A549 (cell line): ENCODE measurements around the gene ABCC2. TPM values are rescaled to one million over a fixed set of nuclear protein-coding genes. Genes with fewer than 3 reads are reported as not detected.

Source experiments
- ATAC-seq, 2 experiments: fragments of 200-7000 bp in 1 of 2; fragments of >200 bp in 1 of 2; cut with Nextera tagmentation in 1 of 2; cut with Tn5 transposase in 1 of 2; 3 replicates each; pipeline versions ENCODE4 v1.8.0 to v1.9.1; 2018 to 2020; ENCODE audit warnings: mild to moderate bottlenecking in 1 of 2, moderate library complexity in 1 of 2
- CTCF ChIA-PET: fragments of 300-600 bp; sonication (Branson Sonifier 250); formaldehyde crosslinking; extraction: SDS; loops from one replicate; lab custom pipeline; 2021; ENCODE audit warnings: antibody characterized with exemption, inconsistent platforms; lab: Yijun Ruan, JAX
- POLR2A ChIA-PET: fragments of 350-600 bp; formaldehyde crosslinking; extraction: SDS; loops from one replicate; lab custom pipeline; 2021; ENCODE audit warnings: antibody characterized with exemption, inconsistent platforms; lab: Yijun Ruan, JAX
- DNase-seq, 2 experiments: peaks; one replicate each; pipeline versions ENCODE4 v3.0.0 to v3.0.0-alpha.2; 2011 to 2016; ENCODE audit warnings: low read depth in 1 of 2, low spot score in 1 of 2
- FAIRE-seq: peaks from 2 replicates; lab custom pipeline; 2011; peaks lifted over from hg19 to GRCh38; lab: Jason Lieb, UNC
- H3K27ac ChIP-seq, 2 experiments: fragments of >200 bp; sonication (Bioruptor Twin); formaldehyde crosslinking; 3 replicates each; pipeline ENCODE4 v1.5.1; 2016 to 2017
- H3K4me1 ChIP-seq: fragments of >200 bp; sonication (Bioruptor Twin); formaldehyde crosslinking; 3 replicates; pipeline ENCODE4 v1.6.1; 2016
- H3K4me2 ChIP-seq: fragments of >200 bp; sonication (Bioruptor Twin); formaldehyde crosslinking; 3 replicates; pipeline ENCODE4 v1.6.1; 2016
- H3K4me3 ChIP-seq: fragments of >200 bp; sonication (Bioruptor Twin); formaldehyde crosslinking; 3 replicates; pipeline ENCODE4 v1.5.1; 2016
- H3K9me3 ChIP-seq: fragments of >200 bp; sonication (Bioruptor Twin); formaldehyde crosslinking; 3 replicates; pipeline ENCODE4 v1.6.1; 2016
- ATOH8 ChIP-seq: fragments of 250-450 bp; sonication (Bioruptor Pico); IDR thresholded peaks from 2 replicates; pipeline ENCODE4 v1.5.0; 2020; ENCODE audit warnings: low read depth, mild to moderate bottlenecking, moderate library complexity
- BCL3 ChIP-seq: fragments of >200 bp; sonication (Bioruptor Twin); formaldehyde crosslinking; IDR thresholded peaks from 3 replicates; pipeline ENCODE4 v1.6.1; 2016
- CBX8 ChIP-seq: fragments of 200-600 bp; sonication (generic); IDR thresholded peaks from 2 replicates; pipeline ENCODE4 v1.6.1; 2016
- CEBPB ChIP-seq, 2 experiments: fragments of >200 bp in 1 of 2; sonication (Bioruptor Twin) in 1 of 2; formaldehyde crosslinking in 1 of 2; IDR thresholded peaks; 2 replicates each; pipeline ENCODE4 v1.6.1; 2012 to 2016
- CHD4 ChIP-seq: fragments of 200-600 bp; sonication (generic); IDR thresholded peaks from 2 replicates; pipeline ENCODE4 v1.6.1; 2016; ENCODE audit warnings: antibody characterized with exemption, mild to moderate bottlenecking, borderline replicate concordance
- CTCF ChIP-seq: fragments of >200 bp; sonication (Bioruptor Twin); formaldehyde crosslinking; IDR thresholded peaks from 3 replicates; pipeline ENCODE4 v1.5.1; 2016
- EHF ChIP-seq: fragments of 250-450 bp; sonication (Bioruptor Pico); IDR thresholded peaks from 2 replicates; pipeline ENCODE4 v1.5.0; 2020; ENCODE audit warnings: mild to moderate bottlenecking
- EP300 ChIP-seq, 2 experiments: fragments of >200 bp; sonication (Bioruptor Twin); formaldehyde crosslinking; IDR thresholded peaks; 2 replicates in 1 of 2; 3 replicates in 1 of 2; pipeline ENCODE4 v1.6.1; 2016 to 2017
- GATA3 ChIP-seq: IDR thresholded peaks from 2 replicates; pipeline ENCODE4 v1.6.1; 2012; ENCODE audit warnings: borderline replicate concordance
- HDAC2 ChIP-seq: fragments of 200-600 bp; sonication (generic); IDR thresholded peaks from 2 replicates; pipeline ENCODE4 v1.6.1; 2016
- JUN ChIP-seq, 2 experiments: fragments of >200 bp; sonication (Bioruptor Twin); formaldehyde crosslinking; IDR thresholded peaks; 2 replicates in 1 of 2; 3 replicates in 1 of 2; pipeline ENCODE4 v1.6.1; 2016 to 2017
- JUNB ChIP-seq: fragments of >200 bp; sonication (Bioruptor Twin); formaldehyde crosslinking; IDR thresholded peaks from 2 replicates; pipeline ENCODE4 v1.6.1; 2016
- KDM1A ChIP-seq: fragments of 200-600 bp; sonication (generic); IDR thresholded peaks from 2 replicates; pipeline ENCODE4 v1.6.1; 2016; ENCODE audit warnings: low read depth, mild to moderate bottlenecking
- KDM5A ChIP-seq: fragments of 200-600 bp; sonication (generic); IDR thresholded peaks from 2 replicates; pipeline ENCODE4 v1.6.1; 2016; ENCODE audit warnings: antibody characterized with exemption, mild to moderate bottlenecking
- MAFK ChIP-seq: fragments of 450-650 bp; IDR thresholded peaks from 2 replicates; pipeline ENCODE4 v1.6.1; 2014; ENCODE audit not compliant: partially characterized antibody
- MAX ChIP-seq: IDR thresholded peaks from 2 replicates; pipeline ENCODE4 v1.6.1; 2012
- MAZ ChIP-seq: fragments of 150-350 bp; IDR thresholded peaks from 2 replicates; pipeline ENCODE4 v1.6.1; 2014; ENCODE audit warnings: antibody characterized with exemption, low read depth, low read length, borderline replicate concordance
- NPAS2 ChIP-seq: fragments of 250-450 bp; sonication (Bioruptor Pico); IDR thresholded peaks from 2 replicates; pipeline ENCODE4 v1.8.0; 2022; ENCODE audit warnings: mild to moderate bottlenecking, moderate library complexity, borderline replicate concordance
- NR3C1 ChIP-seq: fragments of >200 bp; sonication (Bioruptor Twin); formaldehyde crosslinking; IDR thresholded peaks from 3 replicates; pipeline ENCODE4 v1.6.1; 2017
- PHF8 ChIP-seq: fragments of 200-600 bp; sonication (generic); IDR thresholded peaks from 2 replicates; pipeline ENCODE4 v1.6.1; 2016; ENCODE audit warnings: low read depth, mild to moderate bottlenecking, antibody characterized with exemption, moderate library complexity, borderline replicate concordance
- POLR2A ChIP-seq: IDR thresholded peaks from 2 replicates; pipeline ENCODE4 v1.6.1; 2012; ENCODE audit warnings: mild to moderate bottlenecking, low read length
- RAD21 ChIP-seq, 2 experiments: fragments of >200 bp in 1 of 2; sonication (Bioruptor Twin) in 1 of 2; formaldehyde crosslinking in 1 of 2; IDR thresholded peaks in 1 of 2; conservative IDR thresholded peaks in 1 of 2; 2 replicates in 1 of 2; 3 replicates in 1 of 2; pipeline ENCODE4 v1.6.1; 2012 to 2018; ENCODE audit warnings: inconsistent platforms in 1 of 2
- RCOR1 ChIP-seq: fragments of 150-350 bp; IDR thresholded peaks from 2 replicates; pipeline ENCODE4 v1.6.1; 2014; ENCODE audit warnings: antibody characterized with exemption, low read length, low read depth
- RFX5 ChIP-seq: fragments of 450-650 bp; IDR thresholded peaks from 2 replicates; pipeline ENCODE4 v1.7.1; 2014; ENCODE audit warnings: antibody characterized with exemption, mild to moderate bottlenecking, moderate library complexity
- RNF2 ChIP-seq: fragments of 200-600 bp; sonication (generic); IDR thresholded peaks from 2 replicates; pipeline ENCODE4 v1.6.1; 2016; ENCODE audit warnings: low read depth, mild to moderate bottlenecking, antibody characterized with exemption, moderate library complexity, borderline replicate concordance
- SMC3 ChIP-seq: fragments of >200 bp; sonication (Bioruptor Twin); formaldehyde crosslinking; IDR thresholded peaks from 3 replicates; pipeline ENCODE4 v1.6.1; 2018; ENCODE audit warnings: inconsistent platforms
- TFCP2L1 ChIP-seq: fragments of 250-450 bp; sonication (Bioruptor Pico); IDR thresholded peaks from 2 replicates; pipeline ENCODE4 v1.5.0; 2021; ENCODE audit warnings: mild to moderate bottlenecking
- TP53 ChIP-seq: fragments of 250-450 bp; sonication (Bioruptor Pico); IDR thresholded peaks from 2 replicates; pipeline ENCODE4 v1.5.0; 2021; ENCODE audit warnings: mild to moderate bottlenecking, moderate library complexity
- USF2 ChIP-seq: fragments of 450-650 bp; IDR thresholded peaks from 2 replicates; pipeline ENCODE4 v1.6.1; 2014; ENCODE audit warnings: antibody characterized with exemption
- ZSCAN20 ChIP-seq: fragments of 250-450 bp; sonication (Bioruptor Pico); IDR thresholded peaks from 2 replicates; pipeline ENCODE4 v1.8.0; 2022; ENCODE audit warnings: mild to moderate bottlenecking, moderate library complexity
- WGBS: methylation state at CpG from one replicate; pipeline ENCODE4 v1.1.6; 2017; ENCODE audit errors: missing lambda C conversion rate; 5-methylcytosine and 5-hydroxymethylcytosine counted together
- polyA plus RNA-seq, 4 experiments: library from polyadenylated mRNA; depleted of rRNA in 3 of 4; stranded (reverse); fragments of >200 nt; fragmentation: RNase III in 1 of 4; extraction: RNeasy Plus Mini Kit Qiagen cat#74134 plus additional on column Dnase treatment in 1 of 4; gene quantifications; 2 replicates in 3 of 4; 3 replicates in 1 of 4; pipeline ENCODE4 v1.2.3, GENCODE V29; 2011 to 2017

Gene ABCC2
- polyA plus RNA-seq, 2 of the 4 experiments (the other 2 are of a cell fraction): 192 to 369 TPM

GRCh38 chr10:99828464-99828863 lies 46.0 kb downstream of the ABCC2 start:
- peak; percentile 28 for FAIRE-seq
- DNase-seq: no peak
- no peak overlapping the region for H3K27ac ChIP-seq
- ATAC-seq: no peak; a peak in 1 of 6 replicates
- no peak for TF ChIP-seq MAZ
- no peak for TF ChIP-seq TP53 (CRISPR knock-in tag)
- TF ChIP-seq PHF8: no peak
- TF ChIP-seq USF2: no peak
- peak; percentile 8 for TF ChIP-seq MAFK
- TF ChIP-seq, all 56 proteins: peak for 1
- WGBS: 95% methylated on average over 2 of the region's 2 CpGs
- Histone ChIP-seq H3K9me3 (no peaks in the 10 kb centered on the region), H3K4me1 (peaks cover 35% of the 10 kb centered on the region), H3K4me3 (no peak overlapping the region), H3K4me2 (no peak overlapping the region)
- ChIA-PET POLR2A (no interaction called here), CTCF (interaction anchor here (0.7 to 3.8 kb wide), 2 partner anchors 18 to 605 kb away, joined by 4 to 20 read pairs; no protein-coding TSS in a partner anchor)

GRCh38 chr10:99832439-99832838 lies 50.0 kb downstream of the ABCC2 start:
- TF ChIP-seq POLR2A (no peak), CHD4 (no peak), NPAS2 (no peak), EHF (CRISPR knock-in tag) (no peak), HDAC2 (no peak), RNF2 (no peak)
- no peak for DNase-seq

GRCh38 chr10:99834410-99834809 lies 52.0 kb downstream of the ABCC2 start:
- Histone ChIP-seq H3K4me2 (peak overlapping the region; percentile 50), H3K4me1 (peaks cover 67% of the 10 kb centered on the region), H3K4me3 (no peak overlapping the region), H3K9me3 (no peaks in the 10 kb centered on the region), H3K27ac (peak overlapping the region; percentile 71 to 78)
- FAIRE-seq: peak; percentile 98
- ATAC-seq: peak; percentile 91 to 93
- WGBS: 22% methylated on average over 4 of the region's 4 CpGs
- ChIA-PET POLR2A (interaction anchor here (0.9 kb wide), 1 partner anchor 102 kb away, joined by 3 read pairs; the partner anchor contains the start of genes COX15 and CUTC), CTCF (interaction anchor here (0.7 to 4.6 kb wide), 3 partner anchors 11 to 102 kb away, joined by 3 to 47 read pairs (median 6); partner anchors contain the start of genes COX15 and CUTC)
- DNase-seq: peak; percentile 89 to 92
- TF ChIP-seq CEBPB (IDR thresholded peaks at IDR 0.05): 0 out of 4 replicates have a peak, but pooled peaks of 1 of the 2 experiments have one; percentile 7
- no peak for TF ChIP-seq ATOH8 (CRISPR knock-in tag)
- no peak for TF ChIP-seq BCL3
- TF ChIP-seq SMC3: no peak
- TF ChIP-seq GATA3: peak; percentile 24; the same call in 1 of the 2 replicates
- no peak for TF ChIP-seq TFCP2L1 (CRISPR knock-in tag)
- no peak for TF ChIP-seq RFX5
- TF ChIP-seq KDM5A: no peak
- TF ChIP-seq EP300 (IDR thresholded peaks at IDR 0.05): no peak
- TF ChIP-seq JUN (IDR thresholded peaks at IDR 0.05): peak in 1 of 2 experiments; percentile 53; a peak in 2 of 5 replicates
- TF ChIP-seq RAD21 (conservative IDR thresholded peaks at IDR 0.05 in 1 of 2, IDR thresholded peaks at IDR 0.05 in 1 of 2): no peak
- TF ChIP-seq CTCF: no peak
- TF ChIP-seq MAX: peak; percentile 46; the same call in 1 of the 2 replicates
- TF ChIP-seq NR3C1: no peak
- TF ChIP-seq JUNB: peak; percentile 56
- TF ChIP-seq USF2: 0 out of 2 replicates have a peak, but pooled peaks have one; percentile 1
- TF ChIP-seq KDM1A: no peak
- no peak for TF ChIP-seq ZSCAN20 (CRISPR knock-in tag)
- TF ChIP-seq MAFK: peak; percentile 95
- TF ChIP-seq RCOR1: no peak
- TF ChIP-seq CBX8: no peak

More at GRCh38 chr10:99832439-99832838, 50.0 kb downstream of the ABCC2 start:
- no peak for ATAC-seq
- peaks cover 70% of the 10 kb centered on the region for H3K4me1 ChIP-seq
- ChIA-PET CTCF (interaction anchor here (1.1 kb wide), 1 partner anchor 13 kb away, joined by 4 read pairs; no protein-coding TSS in a partner anchor), POLR2A (no interaction called here)
- FAIRE-seq: no peak
- peak overlapping the region in 1 of 2 experiments; percentile 78; a peak in 3 of 6 replicates for H3K27ac ChIP-seq
- no peak overlapping the region for H3K4me2 ChIP-seq
- no peak overlapping the region for H3K4me3 ChIP-seq
- H3K9me3 ChIP-seq: no peaks in the 10 kb centered on the region
- WGBS: 72% methylated on average over 2 of the region's 2 CpGs
